HepG2 (cell line): ENCODE data around the gene SMURF2. TPM values are rescaled to one million over a fixed set of nuclear protein-coding genes. Genes with fewer than 3 reads are reported as not detected.

Experiments
- CCDC6 ChIP-seq: sonication (generic); formaldehyde crosslinking; IDR thresholded peaks from 2 replicates; pipeline ENCODE4 v1.8.1; 2022; ENCODE audit warnings: mild to moderate bottlenecking, missing genetic modification reagents, moderate library complexity
- CTCF ChIP-seq: sonication (generic); formaldehyde crosslinking; IDR thresholded peaks from 2 replicates; pipeline ENCODE4 v1.5.0; 2020; ENCODE audit warnings: mild to moderate bottlenecking, missing genetic modification reagents, moderate library complexity
- GLI4 ChIP-seq: sonication (generic); formaldehyde crosslinking; IDR thresholded peaks from 2 replicates; pipeline ENCODE4 v1.5.1; 2020; ENCODE audit warnings: missing genetic modification reagents, mild to moderate bottlenecking, moderate library complexity, borderline replicate concordance
- HIVEP1 ChIP-seq: sonication (generic); formaldehyde crosslinking; IDR thresholded peaks from 2 replicates; pipeline ENCODE4 v1.4.0; 2020; ENCODE audit warnings: mild to moderate bottlenecking, missing genetic modification reagents
- HNF4G ChIP-seq, 2 experiments: sonication (generic) in 1 of 2; formaldehyde crosslinking in 1 of 2; IDR thresholded peaks; 2 replicates each; pipeline versions ENCODE4 v1.4.0 to v1.6.1; 2011 to 2020; ENCODE audit warnings: borderline replicate concordance in 2 of 2, low read depth in 2 of 2, mild to moderate bottlenecking in 2 of 2, low read length in 1 of 2, missing genetic modification reagents in 1 of 2, moderate library complexity in 1 of 2
- RFX1 ChIP-seq: fragments of 450-650 bp; IDR thresholded peaks from 2 replicates; pipeline ENCODE4 v1.6.1; 2017
- THYN1 ChIP-seq: sonication (generic); formaldehyde crosslinking; IDR thresholded peaks from 2 replicates; pipeline ENCODE4 v1.8.1; 2023; ENCODE audit warnings: low read depth, mild to moderate bottlenecking, moderate library complexity, missing genetic modification reagents, borderline replicate concordance
- TRIM22 ChIP-seq: fragments of 450-650 bp; IDR thresholded peaks from 2 replicates; pipeline ENCODE4 v1.6.1; 2017
- ZFP36L1 ChIP-seq: sonication (generic); formaldehyde crosslinking; IDR thresholded peaks from 2 replicates; pipeline ENCODE4 v1.8.0; 2022; ENCODE audit warnings: mild to moderate bottlenecking, missing genetic modification reagents, moderate library complexity
- ZNF138 ChIP-seq: sonication (generic); formaldehyde crosslinking; IDR thresholded peaks from 2 replicates; pipeline ENCODE4 v1.5.0; 2020; ENCODE audit warnings: mild to moderate bottlenecking, low read depth, missing genetic modification reagents
- ZNF737 ChIP-seq: sonication (generic); formaldehyde crosslinking; IDR thresholded peaks from 2 replicates; pipeline ENCODE4 v1.5.0; 2020; ENCODE audit warnings: missing genetic modification reagents, mild to moderate bottlenecking, borderline replicate concordance
- ZNF841 ChIP-seq: sonication (generic); formaldehyde crosslinking; IDR thresholded peaks from 2 replicates; pipeline ENCODE4 v1.8.1; 2023; ENCODE audit warnings: missing genetic modification reagents, borderline replicate concordance
- polyA plus RNA-seq, 8 experiments: library from polyadenylated mRNA; depleted of rRNA in 3 of 8; stranded (reverse) in 7 of 8; unstranded in 1 of 8; fragments of >200 nt; fragmentation: Illumina TruSeq in 4 of 8; extraction: Trizol in 4 of 8; gene quantifications; 2 replicates each; pipeline versions ENCODE4 v1.2.1 to v1.2.3, GENCODE V29; 2011 to 2016; ENCODE audit warnings: low read depth in 4 of 8, missing spikeins in 1 of 8, mixed read lengths in 1 of 8; ENCODE audit not compliant: insufficient read depth in 1 of 8
- total RNA-seq, 5 experiments: library from RNA; depleted of rRNA; stranded (reverse); fragments of >200 nt; fragmentation: Illumina TruSeq; extraction: Trizol; gene quantifications; 2 replicates each; pipeline ENCODE4 v1.2.3, GENCODE V29; 2016; ENCODE audit warnings: low read depth in 1 of 5
- TF ChIP-seq, protein P1 (sequence below): sonication (generic); formaldehyde crosslinking; IDR thresholded peaks from 2 replicates; pipeline ENCODE4 v1.4.0; 2020; ENCODE audit warnings: missing genetic modification reagents, low read depth, mild to moderate bottlenecking, borderline replicate concordance
- TF ChIP-seq, protein P2 (sequence below): IDR thresholded peaks from 2 replicates; pipeline ENCODE4 v1.6.1; 2016; ENCODE audit warnings: low read depth

The SMURF2 gene
- total and polyA plus RNA-seq, 2 of the 13 experiments (the other 11 are each of a cell fraction or from before 2014, with no cell fraction given): 14.9 to 24.3 TPM

DNA sequence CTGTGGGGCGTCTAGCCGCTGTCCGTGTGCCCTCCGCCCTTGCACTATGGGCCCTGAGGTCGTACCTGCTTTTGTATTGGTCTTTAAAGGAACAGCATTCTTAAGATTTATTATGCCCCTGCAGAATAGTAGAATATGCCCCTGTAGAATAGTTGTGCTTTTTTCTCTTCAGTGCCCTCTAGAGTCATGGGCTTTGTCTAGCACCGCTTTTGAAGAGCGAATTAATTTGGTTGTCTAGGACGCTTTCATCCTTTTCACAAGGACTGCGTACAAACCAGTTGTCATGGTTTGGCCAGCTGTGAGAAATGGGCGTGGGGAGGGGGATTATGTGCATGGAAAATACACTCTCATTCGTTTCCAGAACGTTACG, 154.7 kb downstream of the SMURF2 start (continued):
- no peak for TF ChIP-seq ZNF841 (CRISPR knock-in tag)
- TF ChIP-seq CCDC6: peak; percentile 15; the same call in 1 of the 2 replicates
- TF ChIP-seq ZNF138 (CRISPR knock-in tag): no peak
- TF ChIP-seq THYN1 (CRISPR knock-in tag): no peak
- 0 out of 2 replicates have a peak, but pooled peaks have one; percentile 76 for TF ChIP-seq GLI4 (CRISPR knock-in tag)
- peak; percentile 29; the same call in 1 of the 2 replicates for TF ChIP-seq ZNF737 (CRISPR knock-in tag)
- TF ChIP-seq ZFP36L1 (CRISPR knock-in tag): 0 out of 2 replicates have a peak, but pooled peaks have one; percentile 6
- TF ChIP-seq CTCF: peak; percentile 49
- TF ChIP-seq HNF4G (IDR thresholded peaks at IDR 0.05; ENCODE audit: borderline replicate concordance, low read depth, low read length): no peak
- TF ChIP-seq HNF4G (CRISPR knock-in tag; IDR thresholded peaks at IDR 0.05; ENCODE audit: borderline replicate concordance, low read depth): 0 out of 2 replicates have a peak, but pooled peaks have one; percentile 0
- no peak for TF ChIP-seq TRIM22
- TF ChIP-seq, protein P1, sequence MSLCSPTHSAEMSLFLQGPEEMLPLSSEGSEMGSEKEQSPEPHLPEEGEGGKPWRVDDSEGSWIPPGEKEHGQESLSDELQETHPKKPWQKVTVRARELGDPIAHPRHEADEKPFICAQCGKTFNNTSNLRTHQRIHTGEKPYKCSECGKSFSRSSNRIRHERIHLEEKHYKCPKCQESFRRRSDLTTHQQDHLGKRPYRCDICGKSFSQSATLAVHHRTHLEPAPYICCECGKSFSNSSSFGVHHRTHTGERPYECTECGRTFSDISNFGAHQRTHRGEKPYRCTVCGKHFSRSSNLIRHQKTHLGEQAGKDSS (CRISPR knock-in tag): 0 out of 2 replicates have a peak, but pooled peaks have one; percentile 4
- TF ChIP-seq RFX1: 0 out of 2 replicates have a peak, but pooled peaks have one; percentile 9
- TF ChIP-seq, protein P2, sequence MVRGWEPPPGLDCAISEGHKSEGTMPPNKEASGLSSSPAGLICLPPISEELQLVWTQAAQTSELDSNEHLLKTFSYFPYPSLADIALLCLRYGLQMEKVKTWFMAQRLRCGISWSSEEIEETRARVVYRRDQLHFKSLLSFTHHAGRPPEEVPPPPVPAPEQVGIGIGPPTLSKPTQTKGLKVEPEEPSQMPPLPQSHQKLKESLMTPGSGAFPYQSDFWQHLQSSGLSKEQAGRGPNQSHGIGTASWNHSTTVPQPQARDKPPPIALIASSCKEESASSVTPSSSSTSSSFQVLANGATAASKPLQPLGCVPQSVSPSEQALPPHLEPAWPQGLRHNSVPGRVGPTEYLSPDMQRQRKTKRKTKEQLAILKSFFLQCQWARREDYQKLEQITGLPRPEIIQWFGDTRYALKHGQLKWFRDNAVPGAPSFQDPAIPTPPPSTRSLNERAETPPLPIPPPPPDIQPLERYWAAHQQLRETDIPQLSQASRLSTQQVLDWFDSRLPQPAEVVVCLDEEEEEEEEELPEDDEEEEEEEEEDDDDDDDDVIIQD (CRISPR knock-in tag): 0 out of 2 replicates have a peak, but pooled peaks have one; percentile 4
- no peak for TF ChIP-seq HIVEP1 (CRISPR knock-in tag)
